ENCODE measurements around the gene APCDD1L. TPM values are rescaled to one million over a fixed set of nuclear protein-coding genes. Genes with fewer than 3 reads are reported as not detected.
"Not testable (repeated sequence)": the region's sequence is repeated elsewhere in the genome, so short reads cannot be mapped to it uniquely, and the experiment has no call there.

APCDD1L gene
- total RNA-seq, 1 experiment from 2014 or later: not detected

DNA sequence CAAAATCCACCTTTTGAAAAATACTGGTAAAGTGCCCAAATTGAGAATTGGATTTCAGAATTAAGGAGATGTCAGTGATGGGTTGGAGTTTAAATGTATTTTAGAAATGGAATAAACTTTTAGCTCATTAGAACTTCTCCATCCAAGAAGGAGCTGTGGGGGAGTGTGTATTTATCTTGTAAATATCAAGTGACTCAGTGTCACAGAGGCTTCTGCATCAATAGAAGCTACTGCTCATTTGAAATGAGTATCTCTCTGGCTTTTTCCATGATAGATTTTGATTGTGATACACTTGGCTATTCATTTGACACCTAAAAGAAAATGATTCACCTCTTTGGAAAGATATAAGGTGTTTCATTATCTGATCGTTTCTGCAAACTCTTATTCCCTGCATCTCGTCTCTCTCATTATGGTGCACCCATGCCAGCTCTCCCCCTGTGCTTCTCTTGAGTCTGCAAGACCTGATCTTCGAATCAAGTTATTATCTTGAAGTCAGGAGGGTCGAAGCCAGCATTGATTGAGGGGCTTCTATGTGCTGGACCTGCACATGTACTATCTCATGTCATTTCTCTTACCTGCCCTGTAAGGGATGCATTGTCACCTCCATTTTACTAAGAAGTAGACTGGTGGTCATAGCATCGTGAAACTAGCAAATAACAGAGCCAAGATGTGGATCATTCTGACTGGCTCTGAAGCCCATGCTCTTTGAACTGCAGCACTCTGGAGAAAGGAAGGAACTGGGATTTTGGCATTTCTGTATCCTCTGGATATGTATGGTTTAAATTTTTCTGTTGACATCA lies 96.0 kb downstream of the APCDD1L start:
- no peak for DNase-seq (ENCODE audit: low read depth, low spot score)

DNA sequence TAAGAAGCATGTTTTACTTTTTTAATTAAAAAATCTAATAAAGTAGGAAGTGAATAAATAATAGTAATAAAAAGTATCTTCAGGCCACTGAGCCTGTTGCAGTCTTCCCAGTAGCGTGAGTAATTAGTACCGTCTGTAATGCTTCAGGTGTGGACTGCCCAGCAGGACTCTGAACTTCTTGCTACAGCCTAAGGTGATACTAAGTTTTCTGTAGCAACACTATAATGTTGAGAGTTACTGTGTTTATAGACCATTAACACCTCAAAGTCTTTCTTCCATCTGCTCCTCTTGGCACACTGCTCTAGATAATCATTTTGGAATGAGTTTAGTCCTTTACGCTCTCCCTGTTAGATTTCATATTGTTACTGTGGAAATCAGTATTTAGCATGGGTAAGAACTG lies 97.8 kb downstream of the APCDD1L start:
- in situ Hi-C loops (cut with HindIII; ENCODE audit: low pct_unique_long_range_greater_than_20kb, low sequenced_read_pairs): no loop called here
- no peak for DNase-seq (ENCODE audit: low read depth, low spot score)

More for the DNA sequence above, 96.0 kb downstream of the APCDD1L start:
- in situ Hi-C loops (cut with HindIII; ENCODE audit: low pct_unique_long_range_greater_than_20kb, low sequenced_read_pairs): no loop called here

DNA sequence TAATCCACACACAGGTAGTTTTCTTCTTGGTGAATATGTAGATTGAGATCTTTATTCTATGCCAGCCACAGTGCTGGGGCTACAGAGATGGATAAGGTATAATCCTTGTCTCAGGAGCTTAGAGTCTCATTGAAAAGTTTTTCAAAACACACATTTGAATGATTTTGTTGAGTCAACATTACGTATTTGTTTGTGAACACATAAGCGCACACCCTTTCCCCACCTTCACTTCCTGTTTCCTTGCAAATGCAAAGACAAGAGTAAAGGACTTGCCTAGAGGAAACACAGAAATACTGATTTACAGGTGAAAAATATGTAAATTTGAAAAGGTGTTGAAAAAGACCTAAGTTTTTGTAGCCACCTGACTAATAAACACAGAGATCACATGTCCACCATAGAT lies 98.4 kb downstream of the APCDD1L start:
- no peak for DNase-seq (ENCODE audit: low read depth, low spot score)
- in situ Hi-C loops (cut with HindIII; ENCODE audit: low pct_unique_long_range_greater_than_20kb, low sequenced_read_pairs): no loop called here

DNA sequence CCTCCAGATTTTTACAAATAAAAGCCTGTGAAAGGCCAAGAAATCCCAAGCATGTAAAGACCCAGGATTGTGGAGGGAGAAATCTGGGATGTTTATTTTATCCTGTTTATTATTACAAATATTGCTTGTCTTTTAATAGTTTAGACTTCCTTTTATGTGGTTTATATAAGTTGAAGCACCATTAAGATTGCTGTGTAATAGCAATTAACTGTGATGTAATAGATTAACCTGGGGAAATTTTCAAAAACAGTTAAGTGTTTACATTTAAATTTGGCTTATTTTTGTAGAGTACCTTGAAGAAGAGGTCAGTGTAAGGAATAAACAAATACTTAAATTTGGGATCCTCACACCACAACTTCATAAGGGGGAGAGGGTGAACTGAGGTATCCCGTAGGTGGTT lies 99.1 kb downstream of the APCDD1L start:
- no peak for DNase-seq (ENCODE audit: low read depth, low spot score)
- in situ Hi-C loops (cut with HindIII; ENCODE audit: low pct_unique_long_range_greater_than_20kb, low sequenced_read_pairs): no loop called here

DNA sequence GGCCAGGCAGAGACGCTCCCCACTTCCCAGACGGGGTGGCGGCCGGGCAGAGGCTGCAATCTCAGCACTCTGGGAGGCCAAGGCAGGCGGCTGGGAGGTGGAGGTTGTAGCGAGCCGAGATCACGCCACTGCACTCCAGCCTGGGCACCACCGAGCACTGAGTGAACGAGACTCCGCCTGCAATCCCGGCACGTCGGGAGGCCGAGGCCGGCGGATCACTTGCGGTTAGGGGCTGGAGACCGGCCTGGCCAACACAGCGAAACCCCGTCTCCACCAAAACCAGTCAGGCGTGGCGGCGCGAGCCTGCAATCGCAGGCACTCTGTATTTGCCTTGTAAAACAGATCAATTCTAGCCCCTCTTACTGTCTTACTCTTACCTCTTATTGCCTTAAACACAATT lies 100.4 kb downstream of the APCDD1L start:
- in situ Hi-C loops (cut with HindIII; ENCODE audit: low pct_unique_long_range_greater_than_20kb, low sequenced_read_pairs); DNase-seq (ENCODE audit: low read depth, low spot score): not testable (repeated sequence)

DNA sequence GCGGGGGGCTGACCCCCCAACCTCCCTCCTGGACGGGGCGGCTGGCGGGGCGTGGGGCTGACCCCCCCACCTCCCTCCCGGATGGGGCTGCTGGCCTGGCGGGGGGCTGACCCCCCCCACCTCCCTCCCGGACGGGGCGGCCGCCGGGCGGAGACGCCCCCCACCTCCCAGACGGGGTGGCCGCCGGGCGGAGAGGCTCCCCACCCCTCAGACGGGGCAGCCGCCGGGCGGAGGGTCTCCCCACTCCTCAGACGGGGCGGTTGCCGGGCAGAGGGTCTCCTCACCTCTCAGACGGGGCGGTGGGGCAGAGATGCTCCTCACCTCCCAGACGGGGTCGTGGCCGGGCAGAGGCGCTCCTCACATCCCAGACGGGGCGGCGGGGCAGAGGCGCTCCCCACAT lies 101.0 kb downstream of the APCDD1L start:
- in situ Hi-C loops (cut with HindIII; ENCODE audit: low pct_unique_long_range_greater_than_20kb, low sequenced_read_pairs); DNase-seq (ENCODE audit: low read depth, low spot score): not testable (repeated sequence)

Other genes with a start within 250 kb of the APCDD1L start
- gene RAB22A, start 205.7 kb downstream of the APCDD1L start, total RNA-seq (2014; rRNA removed; shearing (Covaris generic)): 16.1 and 18.0 TPM in 2 replicates
- gene VAPB, start 126.2 kb downstream of the APCDD1L start, total RNA-seq (2014; rRNA removed; shearing (Covaris generic)): 26.7 and 27.8 TPM in 2 replicates
- 16.9 and 20.0 TPM in 2 replicates for gene STX16, start 135.9 kb upstream of the APCDD1L start, total RNA-seq (2014; rRNA removed; shearing (Covaris generic))
- 3.2 and 3.4 TPM in 2 replicates for gene NPEPL1, start 177.4 kb upstream of the APCDD1L start, total RNA-seq (2014; rRNA removed; shearing (Covaris generic))